Endometrial microvascular endothelial cells (primary cell): ENCODE results near the gene PLSCR5. TPM values are rescaled to one million over a fixed set of nuclear protein-coding genes. Genes with fewer than 3 reads are reported as not detected.

ENCODE experiments used
- in situ Hi-C: cut with HindIII; loops from 2 replicates; pipeline ENCODE4 v1.10.0; 2017; ENCODE audit warnings: low sequenced_read_pairs, low pct_unique_long_range_greater_than_20kb; ENCODE audit errors: inconsistent ontology term
- total RNA-seq: library from RNA; depleted of rRNA; stranded (reverse); fragments of >200 nt; gene quantifications from one replicate; pipeline ENCODE4 v1.2.3, GENCODE V29; 2015; ENCODE audit errors: inconsistent ontology term

PLSCR5 gene
- total RNA-seq, 1 donor from 2014 or later, result not detected

GRCh38 chr3:146593776-146594175 lies 11.4 kb downstream of the PLSCR5 start:
- in situ Hi-C loops, result no loop called here

DNA sequence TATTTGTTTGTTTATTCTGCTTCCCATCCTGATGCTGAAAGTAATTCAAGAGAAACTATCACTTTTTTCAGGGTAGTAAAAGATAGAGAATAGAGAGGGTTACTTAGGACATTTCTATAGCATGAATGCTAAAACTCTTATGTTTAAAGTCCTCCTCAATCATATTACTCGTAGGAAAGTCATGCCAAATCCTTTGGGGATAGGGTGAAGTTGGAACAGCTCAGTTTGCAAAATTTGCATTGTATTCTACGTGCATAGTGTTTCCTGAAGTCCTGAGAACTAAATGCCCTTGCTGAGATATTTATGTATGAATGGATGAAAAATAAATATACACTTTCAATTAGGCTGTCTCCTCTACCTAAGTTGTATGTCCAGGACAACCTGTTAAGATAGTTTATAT lies 14.6 kb downstream of the PLSCR5 start:
- in situ Hi-C loops, result no loop called here

DNA sequence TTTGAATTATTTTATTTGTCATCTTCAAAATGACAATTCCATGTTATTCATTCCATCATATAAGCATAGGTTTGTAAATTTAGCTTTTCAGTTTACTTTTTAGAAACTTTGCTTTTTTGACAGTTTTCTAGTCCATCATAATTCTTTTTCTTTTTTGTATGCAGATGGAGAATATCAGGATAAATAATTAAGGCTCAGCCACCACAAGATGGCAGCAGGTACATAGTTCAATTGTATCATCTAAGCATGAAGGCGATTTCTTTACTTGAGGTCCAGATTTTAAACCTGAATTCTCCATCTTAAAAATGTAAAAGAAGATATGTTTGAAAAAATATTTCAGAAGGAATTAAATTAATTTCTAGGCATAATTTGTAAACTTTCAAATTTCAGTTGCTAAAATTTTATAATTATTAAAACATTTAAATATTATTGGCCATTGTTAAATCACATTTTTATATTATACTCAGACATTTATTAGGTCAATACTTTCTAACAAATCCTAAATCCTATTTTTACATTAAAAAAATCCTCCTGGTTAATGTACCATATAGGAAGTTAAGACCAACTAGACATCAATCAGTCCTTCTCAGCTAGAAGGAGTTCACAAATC lies 15.1 kb downstream of the PLSCR5 start:
- in situ Hi-C loops, result no loop called here

DNA sequence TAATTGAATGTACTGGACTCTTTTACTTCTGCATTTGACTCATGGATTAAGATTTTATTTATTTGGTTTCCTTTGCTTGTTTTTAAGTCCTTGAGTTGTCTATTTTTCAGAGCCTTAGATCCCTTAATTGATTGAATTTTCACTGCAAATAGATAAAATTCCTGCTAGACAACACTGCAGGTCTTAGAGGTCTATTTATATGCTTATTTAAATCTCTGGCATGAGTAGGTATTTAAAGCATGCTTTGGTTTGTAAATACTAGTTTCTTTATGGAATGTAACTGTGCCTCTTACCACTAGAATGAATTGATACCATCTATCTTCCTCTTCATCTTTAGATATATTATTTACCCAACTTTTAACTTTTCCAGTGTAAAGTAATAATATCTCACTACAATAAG lies 20.0 kb downstream of the PLSCR5 start:
- in situ Hi-C loops, result no loop called here

GRCh38 chr3:146581951-146582467 lies 23.1 kb downstream of the PLSCR5 start:
- in situ Hi-C loops, result no loop called here

GRCh38 chr3:146581080-146581601 lies 24.0 kb downstream of the PLSCR5 start:
- in situ Hi-C loops, result no loop called here

DNA sequence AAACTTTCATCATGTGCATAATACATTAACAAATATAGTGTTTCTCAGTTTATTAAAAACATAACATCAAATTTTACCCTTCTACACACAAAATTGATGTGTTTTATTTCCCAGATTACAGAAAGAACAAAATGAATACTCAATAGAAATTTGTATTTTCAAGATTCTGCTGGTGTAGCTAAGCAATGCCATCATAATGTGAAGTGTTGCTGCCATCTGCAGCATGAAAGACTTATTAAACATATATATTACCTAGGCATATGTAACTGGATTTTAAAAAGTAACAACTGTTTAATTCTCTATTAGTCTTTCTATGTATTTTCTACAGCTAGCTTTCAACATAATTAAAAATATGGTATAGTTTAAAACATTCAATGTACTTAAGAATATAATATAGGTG lies 27.5 kb downstream of the PLSCR5 start:
- in situ Hi-C loops, result no loop called here

- in situ Hi-C loops, result no loop called here
Measured at GRCh38 chr3:146575636-146576035, 29.5 kb downstream of the PLSCR5 start.

DNA sequence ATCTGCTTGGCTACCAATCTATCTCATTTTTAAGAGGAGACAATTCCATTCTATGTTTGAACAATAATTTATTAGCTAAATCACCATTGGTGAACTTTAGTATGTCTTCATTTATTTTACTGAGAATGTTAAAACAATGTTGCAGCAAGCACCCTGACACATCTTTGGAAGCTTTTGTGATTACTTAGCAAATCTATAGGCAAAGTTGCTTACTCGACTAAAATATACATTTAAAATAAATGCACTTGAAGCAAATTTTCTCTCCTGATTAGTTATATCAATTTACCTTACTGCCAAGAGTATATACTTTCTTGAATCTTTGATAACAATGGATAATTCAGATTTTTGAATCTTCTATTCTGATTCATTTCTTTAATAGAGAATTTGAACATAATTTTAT lies 31.0 kb downstream of the PLSCR5 start:
- in situ Hi-C loops, result no loop called here

DNA sequence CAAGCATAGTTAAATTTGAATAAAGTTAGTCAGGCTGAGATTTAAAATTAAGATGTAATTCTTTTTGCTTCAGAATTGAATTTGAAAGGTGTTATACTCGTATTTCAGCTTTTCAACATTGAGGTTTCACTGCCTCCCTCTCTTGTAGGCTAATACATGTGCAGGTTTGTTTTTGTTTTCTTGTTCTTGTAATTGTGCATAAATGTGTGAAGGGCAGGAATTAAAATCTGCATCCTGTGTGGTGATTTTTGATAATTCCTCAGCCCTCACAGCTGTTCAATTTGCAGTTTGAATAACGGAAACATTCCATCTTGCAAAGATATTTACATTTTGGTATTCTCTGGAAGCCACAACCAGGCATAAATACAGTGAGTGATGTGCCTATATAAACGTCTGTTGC lies 35.8 kb downstream of the PLSCR5 start:
- in situ Hi-C loops, result no loop called here

DNA sequence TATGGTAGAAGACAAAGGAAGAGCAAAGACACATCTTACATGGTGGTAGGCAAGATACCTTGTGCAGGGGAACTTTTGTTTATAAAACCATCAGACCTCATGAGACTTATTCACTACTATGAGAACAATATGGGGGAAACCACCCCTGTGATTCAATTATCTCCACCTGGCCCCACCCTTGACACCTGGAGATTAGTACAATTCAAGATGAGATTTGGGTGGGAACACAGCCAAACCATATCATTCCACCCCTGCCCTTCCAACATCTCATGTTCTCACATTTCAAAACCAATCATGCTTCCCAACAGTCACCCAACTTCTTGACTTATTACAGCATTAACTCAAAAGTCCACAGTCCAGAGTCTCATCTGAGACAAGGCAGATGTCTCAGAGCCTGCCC lies 39.0 kb downstream of the PLSCR5 start:
- in situ Hi-C loops, result no loop called here

DNA sequence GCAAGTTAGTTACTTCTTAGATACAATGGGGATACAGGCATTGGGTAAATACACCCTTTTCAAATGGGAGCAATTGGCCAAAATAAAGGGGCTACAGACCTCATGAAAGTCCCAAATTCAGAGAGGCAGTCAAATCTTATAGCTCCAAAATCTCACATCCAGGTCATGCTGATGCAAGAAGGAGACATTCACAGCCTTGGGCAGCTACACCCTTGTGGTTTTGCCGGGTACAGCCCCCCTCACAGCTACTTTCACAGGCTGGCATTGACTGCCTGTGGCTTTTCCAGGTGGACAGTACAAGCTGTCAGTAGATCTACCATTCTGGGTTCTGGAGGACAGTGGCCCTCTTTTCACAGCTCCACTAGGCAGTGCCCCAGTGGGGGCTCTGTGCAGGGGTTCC lies 43.3 kb downstream of the PLSCR5 start:
- in situ Hi-C loops, result no loop called here

DNA sequence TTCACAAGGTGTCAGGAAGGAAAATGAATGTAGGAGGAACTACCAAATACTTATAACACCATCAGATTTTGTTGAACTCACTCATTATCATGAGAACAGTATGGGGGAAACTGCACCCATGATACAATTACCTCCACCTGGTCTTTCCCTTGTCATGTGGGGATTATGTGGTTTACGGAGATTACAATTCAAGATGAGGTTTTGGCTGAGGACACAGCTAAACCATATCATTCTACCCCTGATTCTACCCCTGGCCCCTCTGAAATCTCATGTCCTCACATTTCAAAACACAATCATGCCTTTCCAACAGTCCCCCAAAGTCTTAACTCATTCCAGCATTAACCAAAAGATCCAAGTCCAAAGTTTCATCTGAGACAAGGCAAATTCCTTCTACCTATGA lies 43.7 kb downstream of the PLSCR5 start:
- in situ Hi-C loops, result no loop called here

DNA sequence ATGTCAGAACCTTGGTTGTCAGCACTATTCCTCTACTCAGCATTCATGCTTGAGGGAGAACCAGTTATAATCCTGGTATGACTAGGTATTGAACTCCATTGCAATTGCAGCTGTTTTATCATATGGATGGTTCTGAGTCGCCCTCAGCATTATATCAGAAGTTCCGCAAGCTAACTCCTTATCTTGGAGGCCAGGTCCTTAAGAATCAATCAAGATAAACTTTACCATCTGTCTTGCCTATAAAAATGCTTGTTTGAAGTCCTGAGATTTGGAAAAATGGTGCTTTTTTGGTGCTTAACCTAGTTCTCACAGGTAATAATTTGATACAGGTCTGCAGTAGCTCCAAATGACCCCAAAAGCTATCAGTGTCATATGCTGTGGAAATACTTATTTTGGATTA lies 44.5 kb downstream of the PLSCR5 start:
- in situ Hi-C loops, result no loop called here

GRCh38 chr3:146559388-146559787 lies 45.8 kb downstream of the PLSCR5 start:
- in situ Hi-C loops, result no loop called here

DNA sequence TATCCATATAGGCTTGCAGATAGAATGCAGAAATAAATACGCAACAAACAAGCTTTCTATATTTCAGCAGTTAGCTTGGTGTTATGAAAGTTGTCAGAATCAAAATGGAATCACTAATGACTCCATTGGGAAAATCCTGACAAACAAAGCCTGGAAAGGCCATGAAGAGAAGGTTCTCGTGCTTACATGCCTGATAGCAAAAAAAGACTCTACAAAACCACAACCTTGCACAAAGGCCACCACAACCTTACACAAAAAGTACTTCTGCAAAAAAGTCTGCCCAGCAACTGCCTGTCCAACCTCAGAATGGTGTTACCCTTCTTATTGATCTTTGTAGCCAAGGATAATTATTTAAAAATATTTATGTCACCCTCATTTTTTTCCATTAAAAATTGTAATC lies 46.4 kb downstream of the PLSCR5 start:
- in situ Hi-C loops, result no loop called here

DNA sequence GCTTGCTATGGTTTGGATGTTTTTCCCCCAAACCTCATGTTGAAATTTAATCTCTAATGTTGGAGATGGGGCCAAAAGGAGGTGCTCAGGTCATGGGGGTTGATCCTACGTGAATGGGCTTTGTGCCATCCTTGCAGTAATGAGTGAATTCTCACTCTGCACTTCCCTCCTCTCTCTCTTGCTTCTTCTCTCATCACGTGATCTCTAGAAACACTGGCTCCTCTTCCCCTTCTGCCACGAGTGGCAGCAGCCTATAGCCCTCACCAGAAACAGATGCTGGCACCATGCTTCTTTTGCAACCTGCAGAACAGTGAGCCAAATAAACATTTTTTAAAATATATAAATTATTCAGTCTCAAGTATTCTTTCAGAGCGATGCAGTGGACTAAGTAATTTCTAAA lies 47.4 kb downstream of the PLSCR5 start:
- in situ Hi-C loops, result no loop called here

GRCh38 chr3:146555311-146555710 lies 49.8 kb downstream of the PLSCR5 start:
- in situ Hi-C loops, result no loop called here

- in situ Hi-C loops, result no loop called here
Measured at GRCh38 chr3:146554151-146554760, 50.9 kb downstream of the PLSCR5 start.

DNA sequence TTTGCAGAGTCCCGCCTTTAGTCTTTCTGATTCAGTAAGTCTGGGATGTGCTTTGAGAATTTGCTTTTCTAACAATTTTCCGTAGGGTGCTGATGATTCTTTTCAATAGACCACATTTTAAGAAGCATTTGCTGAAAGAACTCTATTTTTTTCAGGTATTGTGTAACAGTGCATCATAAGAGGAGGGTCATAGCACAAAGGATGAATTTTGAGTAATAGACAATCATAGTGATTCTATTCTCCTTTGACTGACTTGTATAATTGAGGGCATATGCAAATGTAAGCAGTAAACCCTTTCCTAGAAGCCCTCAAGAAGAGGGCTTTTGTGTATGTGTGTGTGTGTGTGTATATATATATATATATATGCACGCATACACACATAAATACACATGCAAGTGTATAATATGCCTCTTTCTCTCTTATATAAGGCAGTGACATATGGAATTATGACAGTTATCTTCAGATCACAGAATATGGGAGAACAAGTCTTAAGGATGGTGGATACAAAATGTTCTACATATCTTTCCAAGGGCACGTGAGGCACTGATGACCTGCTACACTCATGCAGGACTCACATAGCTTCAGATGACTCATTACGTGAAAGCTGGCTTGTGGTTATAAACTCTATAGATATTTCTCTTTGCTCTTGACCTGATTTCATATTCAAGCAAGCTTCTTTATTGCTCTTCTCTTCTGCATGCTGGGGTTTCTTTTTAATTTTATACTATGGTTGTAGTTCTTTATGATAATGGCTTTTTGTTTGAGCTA lies 54.2 kb downstream of the PLSCR5 start:
- in situ Hi-C loops, result no loop called here
